Caki2 (cell line): ENCODE data around the gene KREMEN2. TPM values are rescaled to one million over a fixed set of nuclear protein-coding genes. Genes with fewer than 3 reads are reported as not detected.

Source experiments
- DNase-seq: peaks from one replicate; pipeline ENCODE4 v3.0.0-alpha.2; 2015; ENCODE audit warnings: low read depth
- in situ Hi-C: cut with HindIII; loops from 2 replicates; pipeline ENCODE4 v1.10.0; 2016; ENCODE audit warnings: low sequenced_read_pairs, low pct_unique_long_range_greater_than_20kb, mixed read lengths
- total RNA-seq: library from RNA; depleted of rRNA; stranded (reverse); fragments of >200 nt; shearing (Covaris generic); gene quantifications from 2 replicates; pipeline ENCODE4 v1.2.3, GENCODE V29; 2014; ENCODE audit warnings: low replicate concordance; rRNA removed

Gene KREMEN2
- total RNA-seq, 1 experiment from 2014 or later = 18.2 TPM

DNA sequence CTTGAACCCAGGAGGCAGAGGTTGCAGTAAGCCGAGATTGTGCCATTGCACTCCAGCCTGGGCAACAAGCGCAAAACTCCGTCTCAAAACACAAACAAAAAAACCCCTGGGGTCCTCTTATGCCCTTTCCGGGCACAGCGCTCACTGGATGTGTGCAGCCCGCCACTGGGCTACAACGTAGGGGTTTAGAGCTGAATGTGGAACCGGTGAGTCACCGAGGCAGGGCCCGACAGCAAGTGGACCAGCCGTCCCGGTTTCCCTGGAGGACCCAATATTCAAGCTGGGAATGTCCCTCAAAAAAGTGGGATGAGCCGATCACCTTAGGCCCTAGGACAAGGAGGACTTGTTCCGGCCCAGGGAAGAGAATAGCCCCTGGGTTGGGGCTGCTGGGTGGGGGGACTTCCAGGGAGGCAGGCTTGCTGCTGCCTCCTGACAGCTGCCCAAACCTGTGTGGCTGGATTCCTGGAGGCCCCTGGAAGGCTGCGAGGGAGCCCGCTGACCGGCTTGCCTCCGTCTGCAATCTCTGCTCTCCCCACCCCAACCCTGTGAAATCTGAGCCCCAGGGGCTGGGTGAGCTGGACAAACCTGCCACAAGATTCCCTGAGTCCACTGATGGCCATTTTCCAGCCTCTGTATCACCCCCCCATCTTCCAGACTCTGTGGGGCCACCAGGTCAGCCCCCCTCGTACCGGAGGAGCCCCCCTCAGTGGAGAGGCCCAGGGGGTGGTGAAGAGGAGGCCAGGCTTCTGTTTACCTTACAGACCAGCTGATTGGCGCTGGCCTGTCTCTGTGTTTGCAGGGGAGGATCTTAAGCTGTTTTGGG lies 45.7 kb downstream of the KREMEN2 start:
- no peak for DNase-seq
- in situ Hi-C loops = no loop called here

DNA sequence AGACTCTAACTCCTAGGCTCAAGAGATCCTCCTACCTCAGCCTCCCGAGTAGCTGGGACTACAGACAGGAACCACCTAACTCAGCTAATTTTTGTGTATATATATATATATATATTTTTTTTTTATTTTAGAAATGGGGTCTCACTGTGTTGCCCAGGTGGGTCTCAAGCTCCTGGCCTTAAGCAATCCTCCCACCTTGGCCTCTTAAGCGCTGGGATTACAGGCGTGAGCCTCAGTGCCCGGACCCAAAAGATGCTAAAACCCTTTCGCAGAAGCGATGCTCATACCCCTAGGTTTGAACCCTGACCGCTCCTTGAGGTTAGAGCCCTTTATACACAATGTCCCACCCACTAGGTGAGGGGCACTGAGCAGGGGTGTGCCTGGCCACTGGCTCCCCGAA lies 46.4 kb downstream of the KREMEN2 start:
- in situ Hi-C loops = no loop called here
- no peak for DNase-seq

DNA sequence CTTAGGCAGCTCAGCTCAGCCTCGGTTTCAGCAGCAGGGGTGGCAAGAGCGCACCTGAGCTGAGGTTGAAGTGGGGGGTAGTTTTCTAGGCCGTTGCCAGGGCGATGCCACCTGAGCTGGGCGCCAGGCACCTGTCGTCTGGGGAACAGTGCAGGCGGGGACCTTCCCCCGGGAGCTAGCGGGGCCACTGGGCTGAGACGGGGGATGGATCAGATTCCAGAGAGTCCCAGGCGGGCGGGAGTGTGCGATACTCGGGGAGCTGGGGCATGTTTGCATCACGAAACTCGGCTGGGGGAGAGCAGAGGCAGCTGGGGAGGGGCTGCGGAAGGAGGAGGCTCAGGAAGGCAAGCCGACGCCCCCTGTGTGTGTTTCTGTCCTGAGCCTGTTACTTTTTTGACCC lies 48.2 kb downstream of the KREMEN2 start:
- DNase-seq = no peak
- in situ Hi-C loops = no loop called here

DNA sequence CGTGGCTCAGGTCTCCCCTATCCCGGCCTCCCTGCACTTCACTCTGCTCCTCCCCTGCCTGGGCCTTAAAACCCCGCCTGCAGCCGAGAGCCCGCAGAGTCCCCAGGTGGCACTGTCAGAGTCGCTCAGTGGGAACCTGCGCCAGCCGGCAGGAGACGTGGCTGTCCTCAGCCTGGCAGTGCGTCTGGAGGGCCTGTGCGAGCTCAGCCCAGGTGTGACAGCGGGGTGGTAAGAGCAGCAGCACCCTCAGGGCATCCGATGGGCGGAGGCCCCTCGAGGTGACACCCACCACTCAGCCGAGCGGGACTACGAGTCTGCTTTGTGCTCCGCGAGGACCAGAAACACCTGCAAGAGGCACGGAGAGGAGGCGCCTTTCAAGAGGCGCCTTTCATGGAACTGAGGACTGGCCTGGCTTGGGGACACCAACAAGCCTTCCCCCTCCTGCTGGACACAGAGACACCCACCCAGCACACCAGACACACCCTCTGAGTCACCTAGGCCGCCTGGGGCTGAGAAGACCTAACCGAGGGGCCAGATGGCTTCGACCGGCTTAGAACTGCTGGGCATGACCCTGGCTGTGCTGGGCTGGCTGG lies 48.8 kb downstream of the KREMEN2 start, which contains the start of gene CLDN9:
Gene CLDN9, plus strand, starts transcription at position 96 of the 593 bp plus-strand sequence. Its CDS starts 440 bp downstream, at position 536.
- peak; percentile 62 for DNase-seq
- in situ Hi-C loops = no loop called here

DNA sequence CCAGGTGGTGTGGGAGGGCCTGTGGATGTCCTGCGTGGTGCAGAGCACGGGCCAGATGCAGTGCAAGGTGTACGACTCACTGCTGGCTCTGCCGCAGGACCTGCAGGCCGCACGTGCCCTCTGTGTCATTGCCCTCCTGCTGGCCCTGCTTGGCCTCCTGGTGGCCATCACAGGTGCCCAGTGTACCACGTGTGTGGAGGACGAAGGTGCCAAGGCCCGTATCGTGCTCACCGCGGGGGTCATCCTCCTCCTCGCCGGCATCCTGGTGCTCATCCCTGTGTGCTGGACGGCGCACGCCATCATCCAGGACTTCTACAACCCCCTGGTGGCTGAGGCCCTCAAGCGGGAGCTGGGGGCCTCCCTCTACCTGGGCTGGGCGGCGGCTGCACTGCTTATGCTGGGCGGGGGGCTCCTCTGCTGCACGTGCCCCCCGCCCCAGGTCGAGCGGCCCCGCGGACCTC lies 49.4 kb downstream of the KREMEN2 start:
- peak; percentile 55 for DNase-seq
- in situ Hi-C loops = no loop called here

DNA sequence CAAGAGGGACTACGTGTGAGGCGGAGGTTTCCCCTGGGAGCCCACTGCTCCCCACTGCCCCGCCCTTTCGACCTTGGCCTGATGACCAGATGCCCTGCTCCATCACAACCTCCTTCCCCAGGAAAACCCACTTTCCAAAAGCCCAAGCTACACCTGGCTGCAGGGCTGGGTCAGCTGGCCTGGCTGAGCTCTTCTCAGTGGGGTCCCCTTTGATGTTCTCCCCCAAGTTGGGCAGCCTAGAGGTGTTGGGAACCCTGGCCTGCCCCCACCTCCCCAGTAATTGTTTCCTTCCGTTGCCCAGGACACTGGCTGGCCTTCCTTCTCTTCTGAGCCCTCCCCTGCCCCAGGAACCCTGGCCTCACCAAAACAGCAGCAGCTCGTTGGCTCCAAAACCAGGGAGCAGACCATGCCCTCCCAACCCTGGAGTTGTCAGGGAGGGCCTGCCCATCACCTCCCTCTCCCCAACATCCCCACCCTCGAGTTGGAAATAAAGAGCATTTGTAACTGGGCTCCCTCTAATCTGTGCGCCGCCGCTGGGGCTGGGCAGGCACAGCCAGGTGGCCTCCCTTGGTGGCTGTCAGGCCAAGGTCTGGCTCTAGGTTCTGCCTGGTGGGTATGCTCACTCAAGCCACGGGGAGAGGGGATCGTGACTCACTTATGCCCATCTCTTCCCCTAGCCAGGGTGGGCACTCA lies 50.1 kb downstream of the KREMEN2 start:
- in situ Hi-C loops = no loop called here
- no peak for DNase-seq

DNA sequence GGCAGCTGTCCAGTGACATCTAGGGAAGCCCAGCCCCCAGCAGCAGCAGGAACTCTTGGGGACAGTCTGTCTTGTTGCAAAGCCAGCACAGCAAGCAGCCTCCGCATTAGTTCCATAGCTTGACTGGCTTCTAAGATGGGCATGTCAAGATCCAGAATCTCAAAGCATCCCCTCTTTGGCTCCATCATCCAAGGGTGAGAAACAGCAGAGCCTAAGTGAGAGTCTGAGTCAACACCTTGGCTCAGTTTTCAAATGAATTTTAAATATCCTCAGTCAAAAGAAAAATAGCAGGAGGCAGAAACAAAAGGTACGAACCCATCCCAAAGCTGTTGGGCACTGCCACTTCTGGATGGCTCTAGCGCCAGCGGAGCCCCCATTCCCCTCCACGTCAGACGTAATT lies 50.9 kb downstream of the KREMEN2 start:
- no peak for DNase-seq
- in situ Hi-C loops = no loop called here

DNA sequence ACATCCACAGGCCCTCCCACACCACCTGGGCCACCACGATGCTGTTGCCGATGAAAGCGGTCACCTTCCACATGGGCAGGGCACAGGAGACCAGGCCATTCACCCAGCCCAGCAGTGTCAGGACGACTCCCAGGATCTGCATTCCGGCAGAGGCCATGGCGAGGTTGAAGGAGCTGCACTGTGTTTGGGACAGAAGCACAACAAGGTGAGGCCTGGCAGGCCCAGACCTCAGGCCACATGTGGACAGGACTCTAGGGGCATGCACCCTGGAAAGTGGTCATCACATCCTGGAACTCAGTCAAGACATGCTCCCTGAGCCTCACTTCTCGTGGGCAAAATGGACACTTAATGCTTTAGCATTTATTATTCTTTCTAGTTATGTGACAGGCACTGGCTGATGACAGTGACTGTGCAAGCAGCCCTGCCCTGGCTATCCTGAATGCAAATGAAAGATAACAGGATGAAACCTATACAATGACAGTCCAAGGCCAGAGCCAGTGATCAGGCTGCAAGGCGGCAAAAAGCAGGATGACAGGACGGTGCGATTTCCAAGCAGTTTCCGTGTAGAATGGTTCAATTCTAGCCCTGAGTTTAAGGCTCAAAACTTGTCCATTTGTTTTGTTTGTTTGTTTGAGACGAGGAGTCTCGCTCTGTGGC lies 51.9 kb downstream of the KREMEN2 start:
- DNase-seq = no peak
- in situ Hi-C loops = no loop called here

DNA sequence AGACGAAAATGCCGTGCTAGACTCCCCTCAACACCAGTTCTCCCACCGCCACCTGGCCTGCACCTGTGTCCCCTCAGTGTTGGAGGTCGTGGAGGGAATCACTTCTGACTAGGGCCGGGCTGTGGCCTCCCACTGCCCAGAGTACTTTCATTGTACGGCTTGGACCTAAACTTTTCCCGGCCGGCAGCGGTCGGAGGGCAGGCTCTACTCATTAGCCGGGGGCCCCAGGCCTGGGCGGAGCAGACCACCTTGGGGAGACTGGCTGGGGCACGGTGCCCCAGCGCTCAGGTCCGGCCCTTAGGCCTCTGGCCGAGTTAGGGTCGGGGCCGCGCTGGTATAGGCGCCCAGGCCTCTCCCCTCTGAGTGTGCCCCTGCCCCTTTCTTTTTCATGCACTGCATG lies 53.3 kb downstream of the KREMEN2 start:
- in situ Hi-C loops = no loop called here
- no peak for DNase-seq

Other genes starting within 250 kb of the KREMEN2 start
- gene PRSS27, start 244.1 kb upstream of the KREMEN2 start, total RNA-seq = 1.1 TPM in 1 of 2 replicates, not detected in the other
- 15.3 and 31.2 TPM in 2 replicates for gene SRRM2, start 211.6 kb upstream of the KREMEN2 start, total RNA-seq
- 473 and 526 TPM in 2 replicates for gene ELOB, start 187.0 kb upstream of the KREMEN2 start, total RNA-seq
- not detected in 2 replicates for gene PRSS33, start 176.7 kb upstream of the KREMEN2 start, total RNA-seq
- gene PRSS41, start 165.8 kb upstream of the KREMEN2 start, total RNA-seq = not detected in 2 replicates
- gene PRSS21, start 147.0 kb upstream of the KREMEN2 start, total RNA-seq = not detected in 2 replicates
- gene ZG16B, start 134.0 kb upstream of the KREMEN2 start, total RNA-seq = 0.93 TPM in 1 of 2 replicates, not detected in the other
- gene PRSS22, start 106.1 kb upstream of the KREMEN2 start, total RNA-seq = not detected in 2 replicates
- gene FLYWCH2, start 81.1 kb upstream of the KREMEN2 start, total RNA-seq = 121 and 161 TPM in 2 replicates
- gene FLYWCH1, start 52.3 kb upstream of the KREMEN2 start, total RNA-seq = 133 and 149 TPM in 2 replicates
- gene PAQR4, start 5.1 kb downstream of the KREMEN2 start, total RNA-seq = 60.8 and 77.4 TPM in 2 replicates
- 25.5 and 39.1 TPM in 2 replicates for gene PKMYT1, start 16.2 kb downstream of the KREMEN2 start, total RNA-seq
- gene CLDN9, start 48.6 kb downstream of the KREMEN2 start, total RNA-seq = 0.07 TPM in 1 of 2 replicates, not detected in the other
- not detected in 2 replicates for gene CLDN6, start 53.9 kb downstream of the KREMEN2 start, total RNA-seq
- 975 and 1,222 TPM in 2 replicates for gene TNFRSF12A, start 56.1 kb downstream of the KREMEN2 start, total RNA-seq
- 461 and 685 TPM in 2 replicates for gene HCFC1R1, start 59.7 kb downstream of the KREMEN2 start, total RNA-seq
- 247 and 252 TPM in 2 replicates for gene THOC6, start 59.8 kb downstream of the KREMEN2 start, total RNA-seq
- not detected in 2 replicates for gene BICDL2, start 72.7 kb downstream of the KREMEN2 start, total RNA-seq
- gene MMP25, start 82.3 kb downstream of the KREMEN2 start, total RNA-seq = not detected in 2 replicates
- gene IL32, start 101.4 kb downstream of the KREMEN2 start, total RNA-seq = 171 and 219 TPM in 2 replicates
- not detected in 2 replicates for gene ZSCAN10, start 135.0 kb downstream of the KREMEN2 start, total RNA-seq
- gene ZNF205, start 148.3 kb downstream of the KREMEN2 start, total RNA-seq = 20.0 and 28.4 TPM in 2 replicates
- 2.6 and 4.8 TPM in 2 replicates for gene ZNF213, start 170.8 kb downstream of the KREMEN2 start, total RNA-seq
- not detected in 2 replicates for gene OR1F1, start 223.9 kb downstream of the KREMEN2 start, total RNA-seq